Measurements from ENCODE around the gene SPX. TPM values are rescaled to one million over a fixed set of nuclear protein-coding genes. Genes with fewer than 3 reads are reported as not detected.

SPX gene
- total and polyA plus RNA-seq, 7 donors = 0.59 to 17.1 (median 2.4) TPM

DNA sequence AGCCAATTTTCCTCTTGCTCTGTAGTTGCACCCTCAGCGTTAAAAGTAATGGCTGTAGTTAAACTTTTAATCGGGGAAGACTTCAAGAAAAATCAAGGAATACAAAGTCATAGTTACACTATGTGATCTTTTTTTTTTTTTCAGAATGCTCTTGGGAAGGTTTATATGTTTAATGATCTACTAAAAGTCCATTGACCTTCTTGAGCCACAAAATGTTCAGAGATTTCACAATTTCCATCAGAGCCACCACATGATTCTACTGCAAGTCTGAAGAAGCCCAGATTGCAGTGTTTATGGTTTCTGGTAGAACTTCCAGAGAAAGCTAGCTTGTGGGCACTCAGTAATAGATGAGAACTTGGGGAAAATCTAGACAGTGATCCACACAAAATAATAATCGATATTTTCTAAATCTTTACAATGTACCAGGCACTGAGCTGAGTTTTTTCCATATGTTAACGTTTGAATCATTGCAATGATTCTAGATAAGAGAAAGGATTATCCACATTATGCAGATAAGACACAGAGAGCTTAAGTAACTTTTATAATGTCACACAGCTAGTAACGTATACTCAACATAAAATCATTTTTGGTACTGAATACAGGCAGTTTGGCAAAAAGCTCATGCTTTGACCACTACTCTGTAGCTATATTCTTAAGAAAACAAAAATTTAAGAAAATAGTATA is 40.3 kb downstream of the SPX start:
- intact Hi-C loops (cut with DNase I) = no loop called here
- Histone ChIP-seq H3K4me1 (no peaks in the 10 kb centered on the region), H3K27ac (no peak overlapping the region), H3K27me3 (ENCODE audit: insufficient read depth in 3 of 3, low read length in 2 of 3) (no peaks in the 10 kb centered on the region), H3K36me3 (ENCODE audit: insufficient read depth in 1 of 2, low read depth in 1 of 2) (no peaks in the 10 kb centered on the region), H3K9me3 (no peaks in the 10 kb centered on the region), H3K4me3 (no peak overlapping the region)
- TF ChIP-seq, protein P1, sequence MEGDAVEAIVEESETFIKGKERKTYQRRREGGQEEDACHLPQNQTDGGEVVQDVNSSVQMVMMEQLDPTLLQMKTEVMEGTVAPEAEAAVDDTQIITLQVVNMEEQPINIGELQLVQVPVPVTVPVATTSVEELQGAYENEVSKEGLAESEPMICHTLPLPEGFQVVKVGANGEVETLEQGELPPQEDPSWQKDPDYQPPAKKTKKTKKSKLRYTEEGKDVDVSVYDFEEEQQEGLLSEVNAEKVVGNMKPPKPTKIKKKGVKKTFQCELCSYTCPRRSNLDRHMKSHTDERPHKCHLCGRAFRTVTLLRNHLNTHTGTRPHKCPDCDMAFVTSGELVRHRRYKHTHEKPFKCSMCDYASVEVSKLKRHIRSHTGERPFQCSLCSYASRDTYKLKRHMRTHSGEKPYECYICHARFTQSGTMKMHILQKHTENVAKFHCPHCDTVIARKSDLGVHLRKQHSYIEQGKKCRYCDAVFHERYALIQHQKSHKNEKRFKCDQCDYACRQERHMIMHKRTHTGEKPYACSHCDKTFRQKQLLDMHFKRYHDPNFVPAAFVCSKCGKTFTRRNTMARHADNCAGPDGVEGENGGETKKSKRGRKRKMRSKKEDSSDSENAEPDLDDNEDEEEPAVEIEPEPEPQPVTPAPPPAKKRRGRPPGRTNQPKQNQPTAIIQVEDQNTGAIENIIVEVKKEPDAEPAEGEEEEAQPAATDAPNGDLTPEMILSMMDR (IDR thresholded peaks at IDR 0.05) = no peak
- 90 to 91% (median 90%) methylated on average over 5 of the region's 5 CpGs for WGBS, 3 donors
- ATAC-seq (no peak), DNase-seq (no peak)

DNA sequence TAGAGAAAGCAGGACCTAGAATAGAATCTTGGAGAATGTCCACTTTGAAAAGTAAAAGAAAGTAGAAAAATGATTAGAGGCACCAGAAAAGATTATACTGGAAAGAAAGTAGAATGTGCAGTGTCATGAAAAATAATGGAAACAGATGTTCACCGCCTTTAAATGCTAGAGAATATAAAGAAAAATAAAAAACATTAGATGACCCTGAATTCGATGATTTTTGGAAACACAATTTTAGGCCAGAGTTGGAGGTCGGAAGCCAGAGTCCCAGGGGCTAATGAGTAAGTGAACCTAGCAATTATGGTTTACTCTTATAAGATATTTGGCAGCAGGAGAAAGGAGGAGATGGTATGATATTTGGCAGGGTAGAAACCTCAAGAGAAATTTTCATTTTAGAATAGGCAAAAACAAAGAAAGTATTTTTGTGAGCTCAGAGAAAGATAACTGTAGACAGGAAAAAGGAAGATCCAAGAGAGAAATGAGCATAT is 40.9 kb downstream of the SPX start:
- intact Hi-C loops (cut with DNase I) = no loop called here
- H3K27ac ChIP-seq = no peak overlapping the region
- H3K36me3 ChIP-seq (ENCODE audit: insufficient read depth in 1 of 2, low read depth in 1 of 2) = no peaks in the 10 kb centered on the region
- no peaks in the 10 kb centered on the region for H3K9me3 ChIP-seq
- H3K27me3 ChIP-seq (ENCODE audit: insufficient read depth in 3 of 3, low read length in 2 of 3) = no peaks in the 10 kb centered on the region
- no peaks in the 10 kb centered on the region for H3K4me1 ChIP-seq
- no peak overlapping the region for H3K4me3 ChIP-seq
- ATAC-seq = no peak
- TF ChIP-seq, protein P1 (IDR thresholded peaks at IDR 0.05) = no peak
- 68 to 69% (median 69%) methylated on average over 3 of the region's 3 CpGs for WGBS, 3 donors
- no peak for DNase-seq

DNA sequence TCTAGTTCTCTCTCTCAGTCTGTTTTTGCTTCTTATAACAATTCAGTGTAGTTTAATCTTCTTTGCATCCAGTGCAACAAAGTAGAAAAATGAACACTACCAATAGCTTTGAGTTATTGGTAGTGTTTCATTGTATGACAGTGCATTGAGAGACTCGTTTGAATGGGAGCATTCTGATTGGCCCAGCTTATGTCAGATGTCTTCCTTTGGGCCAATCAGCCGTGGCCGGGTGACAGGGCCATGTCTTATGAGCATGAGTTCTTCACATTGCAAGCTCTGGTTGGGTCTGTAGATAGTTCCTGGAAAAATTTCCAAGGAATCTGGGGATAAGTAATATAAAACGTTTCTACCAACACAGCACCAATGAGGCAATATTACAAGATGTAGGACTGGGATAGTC is 42.0 kb downstream of the SPX start:
- DNase-seq = no peak
- 90 to 93% (median 93%) methylated on average over 4 of the region's 4 CpGs for WGBS, 3 donors
- ATAC-seq = no peak
- TF ChIP-seq, protein P1 (IDR thresholded peaks at IDR 0.05) = no peak
- no peaks in the 10 kb centered on the region for H3K36me3 ChIP-seq (ENCODE audit: insufficient read depth in 1 of 2, low read depth in 1 of 2)
- H3K9me3 ChIP-seq = no peaks in the 10 kb centered on the region
- intact Hi-C loops (cut with DNase I) = no loop called here
- no peaks in the 10 kb centered on the region for H3K4me1 ChIP-seq
- no peak overlapping the region for H3K27ac ChIP-seq
- H3K4me3 ChIP-seq = no peak overlapping the region
- no peaks in the 10 kb centered on the region for H3K27me3 ChIP-seq (ENCODE audit: insufficient read depth in 3 of 3, low read length in 2 of 3)

DNA sequence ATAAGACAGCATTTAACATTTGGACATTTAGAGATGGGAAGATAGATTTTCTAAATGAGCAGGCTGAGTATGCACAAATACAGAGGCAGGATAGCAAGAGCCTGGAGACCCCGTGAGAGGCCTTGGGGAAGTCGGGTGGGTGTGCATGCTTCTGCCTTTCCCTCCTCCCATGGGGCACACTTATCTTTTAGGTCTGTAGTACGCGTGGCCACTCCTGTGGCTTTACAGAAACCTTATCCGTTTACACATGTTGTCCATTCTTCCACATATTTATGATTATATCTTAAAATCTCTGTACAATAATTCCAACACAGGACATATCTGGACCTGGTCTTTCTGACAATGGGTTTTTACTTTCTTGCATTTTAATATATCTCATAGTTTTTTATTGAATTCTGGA is 45.0 kb downstream of the SPX start:
- Histone ChIP-seq H3K36me3 (ENCODE audit: insufficient read depth in 1 of 2, low read depth in 1 of 2) (no peaks in the 10 kb centered on the region), H3K4me3 (no peak overlapping the region), H3K27ac (no peak overlapping the region), H3K4me1 (no peaks in the 10 kb centered on the region), H3K9me3 (no peaks in the 10 kb centered on the region), H3K27me3 (ENCODE audit: insufficient read depth in 3 of 3, low read length in 2 of 3) (no peaks in the 10 kb centered on the region)
- no peak for DNase-seq
- WGBS, 3 donors = 80 to 86% (median 80%) methylated on average over 5 of the region's 5 CpGs
- TF ChIP-seq, protein P1 (IDR thresholded peaks at IDR 0.05) = no peak
- intact Hi-C loops (cut with DNase I) = no loop called here
- no peak for ATAC-seq

Data from psoas muscle (tissue), 8 donors.